HCT116 (cell line): Measurements from ENCODE around the gene KRTAP25-1. TPM values are rescaled to one million over a fixed set of nuclear protein-coding genes. Genes with fewer than 3 reads are reported as not detected.

Source experiments
- ATAC-seq: fragments of 200-7000 bp; cut with Tn5 transposase; 2 replicates; pipeline ENCODE4 v1.9.1; 2020; ENCODE audit warnings: mild to moderate bottlenecking, moderate library complexity
- BruUV-seq: library from RNA; stranded (reverse); fragments of 400-500 nt; replicated peaks from 2 replicates; lab custom pipeline; 2021; lab: Mats Ljungman, UMichigan
- CTCF ChIA-PET: fragments of 300-600 bp; sonication (Branson Sonifier 250); formaldehyde crosslinking; loops from one replicate; lab custom pipeline; 2021; ENCODE audit warnings: antibody characterized with exemption; lab: Charles Lee
- POLR2A ChIA-PET: fragments of 300-600, 350-600 bp; sonication (Branson Sonifier 250); formaldehyde crosslinking; loops from one replicate; lab custom pipeline; 2021; ENCODE audit warnings: antibody characterized with exemption; lab: Charles Lee
- RAD21 ChIA-PET, 2 experiments: fragments of 300-600 bp; sonication (Branson Sonifier 250); formaldehyde crosslinking; loops; one replicate each; lab custom pipeline; 2023; ENCODE audit warnings: low total read pairs in 2 of 2; ENCODE audit not compliant: uncharacterized antibody in 2 of 2, unreplicated experiment in 2 of 2, low non-redundant PET in 1 of 2; lab: Charles Lee
- DNase-seq: peaks from one replicate; pipeline ENCODE4 v3.0.0-alpha.2; 2010; ENCODE audit warnings: low read depth, low spot score
- H2AFZ ChIP-seq: fragments of 200-600 bp; shearing (Covaris generic), sonication (generic); 2 replicates; pipeline ENCODE4 v1.6.1; 2017; ENCODE audit warnings: low read depth, mixed run types, mixed read lengths, antibody characterized with exemption, low read length; ENCODE audit not compliant: poor library complexity, severe bottlenecking
- H3K27ac ChIP-seq: 2 replicates; pipeline ENCODE4 v1.5.1; 2012; ENCODE audit warnings: low read depth, low read length
- H3K27me3 ChIP-seq: fragments of 200-600 bp; sonication (generic); 2 replicates; pipeline ENCODE4 v1.6.1; 2016; ENCODE audit warnings: mixed run types, low read length, mixed read lengths; ENCODE audit not compliant: insufficient read depth
- H3K36me3 ChIP-seq, 2 experiments: fragments of 200-500 bp in 1 of 2; fragments of 200-600 bp in 1 of 2; sonication (Bioruptor generic) in 1 of 2; sonication (generic) in 1 of 2; 2 replicates each; pipeline versions ENCODE4 v1.5.1 to v1.6.1; 2014 to 2016; ENCODE audit warnings: low read length in 2 of 2, inconsistent platforms in 1 of 2, mixed read lengths in 1 of 2, mixed run types in 1 of 2; ENCODE audit not compliant: insufficient read depth in 2 of 2, control insufficient read depth in 1 of 2
- H3K4me1 ChIP-seq, 2 experiments: fragments of 200-600 bp in 1 of 2; sonication (generic) in 1 of 2; 2 replicates each; pipeline versions ENCODE4 v1.5.1 to v1.6.1; 2012 to 2017; ENCODE audit warnings: low read length in 2 of 2, inconsistent platforms in 1 of 2, mild to moderate bottlenecking in 1 of 2, mixed read lengths in 1 of 2, mixed run types in 1 of 2, moderate library complexity in 1 of 2; ENCODE audit not compliant: insufficient read depth in 2 of 2, control insufficient read depth in 1 of 2
- H3K4me2 ChIP-seq: fragments of 200-600 bp; sonication (generic); 2 replicates; pipeline ENCODE4 v1.6.1; 2017; ENCODE audit warnings: mixed run types, low read length, mixed read lengths
- H3K4me3 ChIP-seq, 2 experiments: fragments of 200-600 bp in 1 of 2; sonication (generic) in 1 of 2; replicated peaks in 1 of 2; 2 replicates each; pipeline ENCODE4 v1.5.1; 2011 to 2016; ENCODE audit warnings: low read length in 2 of 2, control low read depth in 1 of 2, low read depth in 1 of 2, mild to moderate bottlenecking in 1 of 2, mixed read lengths in 1 of 2, mixed run types in 1 of 2
- H3K79me2 ChIP-seq: fragments of 200-600 bp; sonication (generic); 2 replicates; pipeline ENCODE4 v1.6.1; 2017; ENCODE audit warnings: mild to moderate bottlenecking, mixed run types, low read length, moderate library complexity, mixed read lengths; ENCODE audit not compliant: insufficient read depth
- H3K9ac ChIP-seq: fragments of 200-600 bp; sonication (generic); 2 replicates; pipeline ENCODE4 v1.6.1; 2016; ENCODE audit warnings: low read length, mixed read lengths
- H3K9me2 ChIP-seq: fragments of 200-600 bp; sonication (generic), shearing (Covaris generic); 2 replicates; pipeline ENCODE4 v1.6.1; 2017; ENCODE audit warnings: mixed run types, mild to moderate bottlenecking, moderate library complexity; ENCODE audit not compliant: insufficient read depth
- H3K9me3 ChIP-seq, 2 experiments: fragments of 200-500 bp in 1 of 2; fragments of 200-600 bp in 1 of 2; sonication (Bioruptor generic) in 1 of 2; sonication (generic) in 1 of 2; 2 replicates each; pipeline ENCODE4 v1.6.1; 2014 to 2017; ENCODE audit warnings: low read length in 2 of 2, mixed read lengths in 2 of 2, inconsistent platforms in 1 of 2, low read depth in 1 of 2, mild to moderate bottlenecking in 1 of 2, mixed run types in 1 of 2, moderate library complexity in 1 of 2; ENCODE audit not compliant: control insufficient read depth in 1 of 2, insufficient read depth in 1 of 2
- H4K20me1 ChIP-seq: fragments of 200-600 bp; sonication (generic), shearing (Covaris generic); 2 replicates; pipeline ENCODE4 v1.6.1; 2017; ENCODE audit warnings: mixed run types, mild to moderate bottlenecking, moderate library complexity; ENCODE audit not compliant: insufficient read depth
- ATF3 ChIP-seq: IDR thresholded peaks from 2 replicates; pipeline ENCODE4 v1.6.1; 2012
- FOSL1 ChIP-seq: IDR thresholded peaks from 2 replicates; pipeline ENCODE4 v1.6.1; 2012; ENCODE audit warnings: low read depth
- POLR2AphosphoS5 ChIP-seq: IDR thresholded peaks from 2 replicates; pipeline ENCODE4 v1.6.1; 2011; ENCODE audit warnings: mild to moderate bottlenecking, low read depth, low read length, moderate library complexity
- SP1 ChIP-seq: IDR thresholded peaks from 2 replicates; pipeline ENCODE4 v1.6.1; 2012; ENCODE audit warnings: low read depth
- intact Hi-C: fragments of 100-400 bp; cut with micrococcal nuclease; formaldehyde crosslinking; loops from 2 replicates; pipeline ENCODE4 v1.10.0; 2022
- total RNA-seq: library from RNA; stranded (reverse); gene quantifications from one replicate; pipeline ENCODE4 v1.2.1, GENCODE V29; 2021; ENCODE audit not compliant: unreplicated experiment

KRTAP25-1 gene
- total RNA-seq, 1 experiment from 2014 or later: not detected

GRCh38 chr21:30249936-30250335 lies 39.4 kb downstream of the KRTAP25-1 start:
- H3K4me3 ChIP-seq: no peak overlapping the region
- no peaks in the 10 kb centered on the region for H4K20me1 ChIP-seq
- peaks cover 11 to 36% of the 10 kb centered on the region in 2 experiments; a peak in 3 of 4 replicates for H3K9me3 ChIP-seq
- no peak for DNase-seq
- ATAC-seq: no peak
- TF ChIP-seq POLR2AphosphoS5 (no peak), SP1 (no peak)
- ChIA-PET CTCF (no interaction called here), RAD21 (no interaction called here), POLR2A (no interaction called here)
- intact Hi-C loops: loop anchor here (5.0 kb wide), 1 partner anchor 827 kb away; no protein-coding TSS in a partner anchor
- H3K4me2 ChIP-seq: no peak overlapping the region
- H3K36me3 ChIP-seq: no peaks in the 10 kb centered on the region
- no peaks in the 10 kb centered on the region for H3K4me1 ChIP-seq
- BruUV-seq: no TSS peak
- no peak overlapping the region for H3K27ac ChIP-seq
- H2AFZ ChIP-seq: no peak overlapping the region
- no peaks in the 10 kb centered on the region for H3K27me3 ChIP-seq
- H3K79me2 ChIP-seq: no peaks in the 10 kb centered on the region
- H3K9ac ChIP-seq: no peak overlapping the region
- no peaks in the 10 kb centered on the region for H3K9me2 ChIP-seq

- Histone ChIP-seq H3K4me2 (no peak overlapping the region), H3K9me3 (peaks cover 21 to 40% of the 10 kb centered on the region in 2 experiments; a peak in 3 of 4 replicates), H3K9me2 (no peaks in the 10 kb centered on the region), H3K79me2 (no peaks in the 10 kb centered on the region), H3K4me1 (no peaks in the 10 kb centered on the region), H3K27ac (no peak overlapping the region), H3K9ac (no peak overlapping the region), H3K36me3 (no peaks in the 10 kb centered on the region), H4K20me1 (no peaks in the 10 kb centered on the region), H2AFZ (no peak overlapping the region), H3K27me3 (no peaks in the 10 kb centered on the region), H3K4me3 (no peak overlapping the region)
- CTCF ChIA-PET: no interaction called here
- TF ChIP-seq ATF3 (no peak), FOSL1 (no peak), POLR2AphosphoS5 (no peak)
- DNase-seq: no peak
- no peak for ATAC-seq
- POLR2A ChIA-PET: no interaction called here
- no TSS peak for BruUV-seq
- intact Hi-C loops: loop anchor here (5.0 kb wide), 1 partner anchor 828 kb away; no protein-coding TSS in a partner anchor
- RAD21 ChIA-PET: no interaction called here
Observed at GRCh38 chr21:30248844-30249243, 40.5 kb downstream of the KRTAP25-1 start.
